HL-60 (cell line): Measurements from ENCODE around the gene BTG2.

Source experiments
- CTCF ChIP-seq: IDR thresholded peaks from one replicate; pipeline ENCODE4 v1.5.1; 2011; ENCODE audit warnings: low read length, control low read depth, inconsistent platforms; ENCODE audit not compliant: insufficient read depth
- SPI1 ChIP-seq: IDR thresholded peaks from 2 replicates; pipeline ENCODE4 v1.6.1; 2012; ENCODE audit warnings: low read depth, mild to moderate bottlenecking, borderline replicate concordance

- TF ChIP-seq CTCF (no peak), SPI1 (no peak)
These were observed 20.8 kb upstream of the BTG2 start for GRCh38 chr1:203284411-203285123.
